Measurements from ENCODE around the gene C1QTNF8.
A peak's percentile ranks its signal among the peaks of the same experiment; 100 is the strongest.

C1QTNF8 gene

DNA sequence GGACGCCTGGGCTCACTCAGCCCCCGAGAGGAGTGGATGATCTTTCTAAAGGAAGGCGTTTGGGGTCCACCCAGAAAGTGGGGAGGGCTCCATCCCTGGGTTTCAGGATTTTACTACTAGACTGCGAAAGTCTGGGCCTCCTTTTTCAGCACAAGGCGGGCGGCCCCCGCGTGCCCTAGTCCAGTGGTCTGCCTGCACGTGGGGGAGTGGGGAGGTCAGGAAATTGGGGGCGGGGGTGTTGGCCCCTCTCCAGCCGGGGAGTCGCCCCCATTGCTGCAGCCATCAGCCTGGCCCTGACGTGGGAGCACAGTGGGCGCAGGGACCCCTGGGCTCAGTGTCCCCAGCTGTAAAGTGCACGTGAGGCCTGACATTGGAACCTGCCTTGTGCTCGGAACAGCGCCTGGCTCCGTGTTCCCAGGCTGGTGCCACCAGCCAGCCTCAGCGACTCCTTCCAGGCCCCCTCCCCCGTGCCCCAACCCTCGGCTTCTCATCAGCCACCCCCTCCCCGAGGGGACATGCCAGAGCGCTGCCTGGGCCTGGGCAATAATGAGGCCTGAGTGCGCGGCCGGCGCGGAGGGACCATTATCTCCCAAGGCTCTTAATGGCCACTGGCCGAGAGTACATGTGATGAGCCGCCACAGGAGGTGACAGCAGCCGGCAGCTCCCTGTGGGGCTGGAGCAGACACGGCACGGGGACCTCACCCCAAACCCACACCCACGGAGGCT lies 2.4 kb upstream of the C1QTNF8 start:
- peaks cover 15 to 24% of the 10 kb centered on the region in 2 donors for H3K4me1 ChIP-seq (ENCODE audit: control insufficient read depth in 2 of 2, insufficient read depth in 1 of 2, low read depth in 1 of 2, low read length in 2 of 2)
- H3K79me1 ChIP-seq (ENCODE audit: low read depth, low read length): no peaks in the 10 kb centered on the region
- peak overlapping the region; percentile 100 for H2AK5ac ChIP-seq (ENCODE audit: low read depth, low read length)
- peak overlapping the region; percentile 23 for H3K4ac ChIP-seq (ENCODE audit: low read length)
- peak overlapping the region; percentile 60 for H3K9ac ChIP-seq (ENCODE audit: low read depth, low read length, poor library complexity)
- H3K4me3 ChIP-seq (ENCODE audit: low read length in 2 of 2): no peak overlapping the region
- H2AFZ ChIP-seq (ENCODE audit: low read length): no peak overlapping the region
- H3K27ac ChIP-seq (replicated peaks; ENCODE audit: low read length): no peak overlapping the region
- H3K36me3 ChIP-seq (replicated peaks in 1 of 2; ENCODE audit: control insufficient read depth in 2 of 2, insufficient read depth in 2 of 2, low read length in 2 of 2): no peaks in the 10 kb centered on the region
- H4K91ac ChIP-seq (ENCODE audit: low read depth, low read length, poor library complexity): no peak overlapping the region
- peak overlapping the region; percentile 95 for H3K18ac ChIP-seq (ENCODE audit: low read length)
- H2BK5ac ChIP-seq (ENCODE audit: low read length): peak overlapping the region; percentile 94
- DNase-seq (ENCODE audit: low spot score): no peak
- peak overlapping the region; percentile 94 for H2BK15ac ChIP-seq (ENCODE audit: low read length)
- H2BK120ac ChIP-seq (ENCODE audit: low read depth, low read length): peak overlapping the region; percentile 91
- H3K27me3 ChIP-seq (ENCODE audit: control insufficient read depth in 3 of 3, insufficient read depth in 3 of 3, low read depth in 1 of 3, low read length in 3 of 3): peaks cover 0 to 41% (median 0%) of the 10 kb centered on the region in 3 experiments
- peak overlapping the region; percentile 80 for H3K23ac ChIP-seq (ENCODE audit: low read depth, low read length, poor library complexity)
- peak overlapping the region; percentile 75 for H2BK12ac ChIP-seq (ENCODE audit: low read length)
- no peaks in the 10 kb centered on the region for H3K9me3 ChIP-seq (replicated peaks in 1 of 2; ENCODE audit: control insufficient read depth in 2 of 2, insufficient read depth in 1 of 2, low read depth in 1 of 2, low read length in 2 of 2)
- WGBS, 2 donors (ENCODE audit: extremely low coverage in 2 of 2, insufficient read length in 2 of 2, insufficient replicate concordance in 1 of 2): no CpG with 5 or more reads among the region's 34 CpGs
- no peak overlapping the region for H4K8ac ChIP-seq (ENCODE audit: low read depth, low read length)
- H3K4me2 ChIP-seq (ENCODE audit: insufficient read depth, low read length, poor library complexity, severe bottlenecking): no peak overlapping the region
- peak overlapping the region; percentile 21 for H3K14ac ChIP-seq (ENCODE audit: low read length)

DNA sequence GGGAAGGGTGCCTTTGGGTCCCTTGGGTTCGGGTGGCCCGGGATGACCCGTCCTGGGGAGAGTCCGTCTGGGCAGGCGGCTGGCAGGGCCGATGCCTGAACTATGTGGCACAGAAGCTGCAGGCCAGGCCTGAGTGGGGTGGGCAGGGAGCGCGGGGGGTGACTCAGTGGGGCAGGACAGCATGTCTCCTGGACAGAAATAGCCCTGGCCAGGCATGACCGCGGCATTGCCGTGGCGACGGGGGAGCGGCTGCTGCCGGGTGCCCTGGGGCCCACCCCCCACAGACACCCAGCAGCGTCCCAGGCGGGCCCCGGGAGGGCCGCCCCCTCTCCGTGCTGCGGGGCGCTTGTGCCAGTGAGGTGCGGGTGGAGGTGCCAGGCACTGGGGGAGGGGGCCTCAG lies 1.8 kb upstream of the C1QTNF8 start:
- peak overlapping the region; percentile 94 for H2BK15ac ChIP-seq (ENCODE audit: low read length)
- H2AFZ ChIP-seq (ENCODE audit: low read length): no peak overlapping the region
- H2BK12ac ChIP-seq (ENCODE audit: low read length): peak overlapping the region; percentile 58
- H3K79me1 ChIP-seq (ENCODE audit: low read depth, low read length): no peaks in the 10 kb centered on the region
- WGBS, 2 donors (ENCODE audit: extremely low coverage in 2 of 2, insufficient read length in 2 of 2, insufficient replicate concordance in 1 of 2): no CpG with 5 or more reads among the region's 23 CpGs
- H3K36me3 ChIP-seq (replicated peaks in 1 of 2; ENCODE audit: control insufficient read depth in 2 of 2, insufficient read depth in 2 of 2, low read length in 2 of 2): no peaks in the 10 kb centered on the region
- no peak overlapping the region for H3K9ac ChIP-seq (ENCODE audit: low read depth, low read length, poor library complexity)
- no peak for DNase-seq (ENCODE audit: low spot score)
- no peak overlapping the region for H3K27ac ChIP-seq (replicated peaks; ENCODE audit: low read length)
- H3K18ac ChIP-seq (ENCODE audit: low read length): peak overlapping the region; percentile 95
- peaks cover 0 to 35% (median 0%) of the 10 kb centered on the region in 3 experiments for H3K27me3 ChIP-seq (ENCODE audit: control insufficient read depth in 3 of 3, insufficient read depth in 3 of 3, low read depth in 1 of 3, low read length in 3 of 3)
- H4K8ac ChIP-seq (ENCODE audit: low read depth, low read length): no peak overlapping the region
- peaks cover 12 to 21% of the 10 kb centered on the region in 2 donors for H3K4me1 ChIP-seq (ENCODE audit: control insufficient read depth in 2 of 2, insufficient read depth in 1 of 2, low read depth in 1 of 2, low read length in 2 of 2)
- peak overlapping the region; percentile 6 for H3K4ac ChIP-seq (ENCODE audit: low read length)
- no peak overlapping the region for H4K91ac ChIP-seq (ENCODE audit: low read depth, low read length, poor library complexity)
- peak overlapping the region; percentile 91 for H2BK120ac ChIP-seq (ENCODE audit: low read depth, low read length)
- peak overlapping the region; percentile 94 for H2BK5ac ChIP-seq (ENCODE audit: low read length)
- peak overlapping the region; percentile 100 for H2AK5ac ChIP-seq (ENCODE audit: low read depth, low read length)
- no peak overlapping the region for H3K4me2 ChIP-seq (ENCODE audit: insufficient read depth, low read length, poor library complexity, severe bottlenecking)
- H3K14ac ChIP-seq (ENCODE audit: low read length): no peak overlapping the region
- H3K23ac ChIP-seq (ENCODE audit: low read depth, low read length, poor library complexity): no peak overlapping the region
- H3K9me3 ChIP-seq (replicated peaks in 1 of 2; ENCODE audit: control insufficient read depth in 2 of 2, insufficient read depth in 1 of 2, low read depth in 1 of 2, low read length in 2 of 2): no peaks in the 10 kb centered on the region
- no peak overlapping the region for H3K4me3 ChIP-seq (ENCODE audit: low read length in 2 of 2)

DNA sequence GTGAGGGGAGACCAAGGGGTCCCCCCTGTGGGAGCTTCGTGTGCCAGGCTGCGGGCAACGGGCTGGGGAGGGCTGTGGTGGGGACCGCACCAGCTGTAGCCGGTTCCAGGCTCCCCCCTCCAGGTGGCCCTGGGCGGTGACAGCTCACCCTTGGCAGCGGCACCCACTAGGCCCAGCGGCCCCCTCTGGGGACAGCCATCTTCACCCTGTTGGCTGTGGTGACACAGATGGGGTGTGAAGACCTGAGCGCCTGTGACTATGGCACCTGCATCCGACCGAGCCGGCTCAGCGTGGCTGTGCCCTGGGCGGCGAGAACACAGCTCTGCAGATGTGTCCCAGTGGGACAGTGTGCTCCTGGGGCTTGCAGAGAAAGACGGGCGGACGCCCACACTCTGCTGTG lies 1.1 kb upstream of the C1QTNF8 start:
- Histone ChIP-seq H2BK5ac (ENCODE audit: low read length) (peak overlapping the region; percentile 93), H2BK15ac (ENCODE audit: low read length) (peak overlapping the region; percentile 71), H3K23ac (ENCODE audit: low read depth, low read length, poor library complexity) (no peak overlapping the region), H4K8ac (ENCODE audit: low read depth, low read length) (no peak overlapping the region), H2AFZ (ENCODE audit: low read length) (peak overlapping the region; percentile 64), H3K27me3 (ENCODE audit: control insufficient read depth in 3 of 3, insufficient read depth in 3 of 3, low read depth in 1 of 3, low read length in 3 of 3) (peaks cover 0 to 35% (median 0%) of the 10 kb centered on the region in 3 experiments), H2BK12ac (ENCODE audit: low read length) (peak overlapping the region; percentile 7), H2AK5ac (ENCODE audit: low read depth, low read length) (peak overlapping the region; percentile 100), H4K91ac (ENCODE audit: low read depth, low read length, poor library complexity) (no peak overlapping the region), H3K4ac (ENCODE audit: low read length) (no peak overlapping the region), H3K4me2 (ENCODE audit: insufficient read depth, low read length, poor library complexity, severe bottlenecking) (no peak overlapping the region), H3K4me1 (ENCODE audit: control insufficient read depth in 2 of 2, insufficient read depth in 1 of 2, low read depth in 1 of 2, low read length in 2 of 2) (peaks cover 12 to 21% of the 10 kb centered on the region in 2 donors), H3K18ac (ENCODE audit: low read length) (peak overlapping the region; percentile 64), H2BK120ac (ENCODE audit: low read depth, low read length) (peak overlapping the region; percentile 76), H3K36me3 (replicated peaks in 1 of 2; ENCODE audit: control insufficient read depth in 2 of 2, insufficient read depth in 2 of 2, low read length in 2 of 2) (no peaks in the 10 kb centered on the region), H3K14ac (ENCODE audit: low read length) (peak overlapping the region; percentile 31), H3K79me1 (ENCODE audit: low read depth, low read length) (no peaks in the 10 kb centered on the region), H3K4me3 (ENCODE audit: low read length in 2 of 2) (no peak overlapping the region), H3K9ac (ENCODE audit: low read depth, low read length, poor library complexity) (peak overlapping the region; percentile 3), H3K9me3 (replicated peaks in 1 of 2; ENCODE audit: control insufficient read depth in 2 of 2, insufficient read depth in 1 of 2, low read depth in 1 of 2, low read length in 2 of 2) (no peaks in the 10 kb centered on the region), H3K27ac (replicated peaks; ENCODE audit: low read length) (no peak overlapping the region)
- no peak for DNase-seq (ENCODE audit: low spot score)
- no CpG with 5 or more reads among the region's 18 CpGs for WGBS, 2 donors (ENCODE audit: extremely low coverage in 2 of 2, insufficient read length in 2 of 2, insufficient replicate concordance in 1 of 2)

DNA sequence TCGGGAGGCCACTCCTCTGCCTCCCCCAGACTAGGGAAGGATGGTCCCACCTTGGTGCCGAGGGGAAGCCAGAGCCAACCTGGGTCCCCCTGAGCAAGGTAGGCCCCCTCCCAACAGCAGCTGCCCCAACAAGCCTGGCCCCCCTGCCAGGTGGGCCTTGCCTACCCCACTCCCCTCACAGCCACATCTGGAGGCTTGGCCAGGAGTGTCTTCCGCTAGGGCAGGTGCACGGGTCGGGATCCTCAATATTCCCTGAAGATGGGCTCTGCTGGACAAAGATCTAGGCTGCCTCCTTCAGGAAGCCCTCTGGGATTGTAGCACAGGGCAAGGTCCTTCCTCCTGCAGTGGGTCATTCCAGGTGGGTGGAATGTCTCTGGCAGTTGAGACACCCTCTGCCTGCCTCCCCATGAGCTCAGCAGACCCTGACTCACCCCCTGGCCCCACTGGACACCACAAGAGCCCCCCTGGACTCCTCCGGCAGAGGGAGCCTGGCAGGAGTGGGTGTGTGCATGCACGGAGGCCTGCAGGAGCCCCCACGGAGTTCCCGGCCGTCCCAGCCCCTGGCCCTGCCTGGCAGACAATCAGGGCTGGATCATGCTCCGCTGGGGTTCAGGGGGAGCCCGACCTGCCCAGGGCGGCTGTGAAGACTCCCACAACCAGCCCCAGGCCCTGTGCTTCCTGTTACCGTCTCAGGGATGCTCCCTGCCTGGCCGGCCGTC lies 435 bp downstream of the C1QTNF8 start:
- peak overlapping the region; percentile 44 for H3K9ac ChIP-seq (ENCODE audit: low read depth, low read length, poor library complexity)
- H3K23ac ChIP-seq (ENCODE audit: low read depth, low read length, poor library complexity): no peak overlapping the region
- peak overlapping the region; percentile 71 for H3K18ac ChIP-seq (ENCODE audit: low read length)
- peak overlapping the region; percentile 90 for H2AK5ac ChIP-seq (ENCODE audit: low read depth, low read length)
- H4K8ac ChIP-seq (ENCODE audit: low read depth, low read length): no peak overlapping the region
- H2BK12ac ChIP-seq (ENCODE audit: low read length): peak overlapping the region; percentile 90
- peak overlapping the region; percentile 49 for H2BK15ac ChIP-seq (ENCODE audit: low read length)
- H3K79me1 ChIP-seq (ENCODE audit: low read depth, low read length): no peaks in the 10 kb centered on the region
- H2BK120ac ChIP-seq (ENCODE audit: low read depth, low read length): no peak overlapping the region
- peaks cover 23 to 30% of the 10 kb centered on the region in 2 donors for H3K4me1 ChIP-seq (ENCODE audit: control insufficient read depth in 2 of 2, insufficient read depth in 1 of 2, low read depth in 1 of 2, low read length in 2 of 2)
- WGBS, 2 donors (ENCODE audit: extremely low coverage in 2 of 2, insufficient read length in 2 of 2, insufficient replicate concordance in 1 of 2): no CpG with 5 or more reads among the region's 16 CpGs
- no peak for DNase-seq (ENCODE audit: low spot score)
- no peak overlapping the region for H2BK5ac ChIP-seq (ENCODE audit: low read length)
- H4K91ac ChIP-seq (ENCODE audit: low read depth, low read length, poor library complexity): no peak overlapping the region
- H3K14ac ChIP-seq (ENCODE audit: low read length): peak overlapping the region; percentile 8
- H3K4ac ChIP-seq (ENCODE audit: low read length): peak overlapping the region; percentile 37
- no peaks in the 10 kb centered on the region for H3K36me3 ChIP-seq (replicated peaks in 1 of 2; ENCODE audit: control insufficient read depth in 2 of 2, insufficient read depth in 2 of 2, low read length in 2 of 2)
- peaks cover 0 to 27% (median 0%) of the 10 kb centered on the region in 3 experiments for H3K27me3 ChIP-seq (ENCODE audit: control insufficient read depth in 3 of 3, insufficient read depth in 3 of 3, low read depth in 1 of 3, low read length in 3 of 3)
- H2AFZ ChIP-seq (ENCODE audit: low read length): no peak overlapping the region
- H3K4me3 ChIP-seq (ENCODE audit: low read length in 2 of 2): no peak overlapping the region
- no peaks in the 10 kb centered on the region for H3K9me3 ChIP-seq (replicated peaks in 1 of 2; ENCODE audit: control insufficient read depth in 2 of 2, insufficient read depth in 1 of 2, low read depth in 1 of 2, low read length in 2 of 2)
- no peak overlapping the region for H3K27ac ChIP-seq (replicated peaks; ENCODE audit: low read length)
- no peak overlapping the region for H3K4me2 ChIP-seq (ENCODE audit: insufficient read depth, low read length, poor library complexity, severe bottlenecking)

Data from neuronal stem cell (in vitro differentiated cells).